ENCODE results near the gene TEX53.

GRCh38 chr9:114634387-114634786 is 23.2 kb downstream of the TEX53 start:
- no peak for TF ChIP-seq CTCF (conservative IDR thresholded peaks at IDR 0.05; ENCODE audit: low read length)
- TF ChIP-seq EZH2phosphoT487 (IDR thresholded peaks at IDR 0.05; ENCODE audit: borderline replicate concordance, low read depth, low read length): no peak

Data from OCI-LY7 (cell line).